Skeletal muscle cell (primary cell): ENCODE data around the gene GID8.

Experiments used
- DNase-seq: peaks from one replicate; pipeline ENCODE4 v3.0.0-alpha.2; 2010; ENCODE audit warnings: low read depth
- H3K4me3 ChIP-seq: 2 replicates; pipeline ENCODE4 v1.5.1; 2011; ENCODE audit warnings: low read depth, mild to moderate bottlenecking, control low read depth, low read length, moderate library complexity

Gene GID8

GRCh38 chr20:62901891-62902290 is 36.1 kb upstream of the GID8 start:
- no peak for DNase-seq
- H3K4me3 ChIP-seq: no peak overlapping the region

GRCh38 chr20:62902926-62903615 is 34.9 kb upstream of the GID8 start:
- no peak for DNase-seq
- no peak overlapping the region for H3K4me3 ChIP-seq

GRCh38 chr20:62905536-62906117 is 32.3 kb upstream of the GID8 start:
- no peak overlapping the region for H3K4me3 ChIP-seq
- DNase-seq: no peak

GRCh38 chr20:62906209-62906608 is 31.7 kb upstream of the GID8 start:
- DNase-seq: no peak
- no peak overlapping the region for H3K4me3 ChIP-seq

- H3K4me3 ChIP-seq: no peak overlapping the region
- no peak for DNase-seq
These were observed 31.1 kb upstream of the GID8 start for GRCh38 chr20:62906647-62907375.

- H3K4me3 ChIP-seq: no peak overlapping the region
- DNase-seq: no peak
These were observed 30.3 kb upstream of the GID8 start for GRCh38 chr20:62907384-62908317.

GRCh38 chr20:62908971-62909791 is 28.8 kb upstream of the GID8 start:
- H3K4me3 ChIP-seq: no peak overlapping the region

GRCh38 chr20:62910217-62910766 is 27.7 kb upstream of the GID8 start:
- no peak overlapping the region for H3K4me3 ChIP-seq
- DNase-seq: no peak

More at GRCh38 chr20:62908971-62909791, 28.8 kb upstream of the GID8 start:
- no peak for DNase-seq

- DNase-seq: no peak
- no peak overlapping the region for H3K4me3 ChIP-seq
These were observed 27.0 kb upstream of the GID8 start for GRCh38 chr20:62910777-62911497.

GRCh38 chr20:62911701-62912280 is 26.2 kb upstream of the GID8 start:
- no peak for DNase-seq
- no peak overlapping the region for H3K4me3 ChIP-seq

GRCh38 chr20:62913043-62913630 is 24.8 kb upstream of the GID8 start:
- no peak for DNase-seq

GRCh38 chr20:62914436-62914835 is 23.5 kb upstream of the GID8 start:
- no peak overlapping the region for H3K4me3 ChIP-seq
- DNase-seq: no peak

More at GRCh38 chr20:62913043-62913630, 24.8 kb upstream of the GID8 start:
- no peak overlapping the region for H3K4me3 ChIP-seq

GRCh38 chr20:62914970-62915457 is 22.9 kb upstream of the GID8 start:
- DNase-seq: no peak
- no peak overlapping the region for H3K4me3 ChIP-seq

GRCh38 chr20:62916703-62917476 is 21.1 kb upstream of the GID8 start:
- H3K4me3 ChIP-seq: no peak overlapping the region
- DNase-seq: no peak

- H3K4me3 ChIP-seq: no peak overlapping the region
- DNase-seq: no peak
These were observed 20.2 kb upstream of the GID8 start for GRCh38 chr20:62917720-62918119.

- no peak overlapping the region for H3K4me3 ChIP-seq
- no peak for DNase-seq
These were observed 19.8 kb upstream of the GID8 start for GRCh38 chr20:62918147-62918546.
